Measurements from ENCODE around the gene MATN4.

- no peak for TF ChIP-seq POLR2A (IDR thresholded peaks at IDR 0.05)
- TF ChIP-seq, protein P1, sequence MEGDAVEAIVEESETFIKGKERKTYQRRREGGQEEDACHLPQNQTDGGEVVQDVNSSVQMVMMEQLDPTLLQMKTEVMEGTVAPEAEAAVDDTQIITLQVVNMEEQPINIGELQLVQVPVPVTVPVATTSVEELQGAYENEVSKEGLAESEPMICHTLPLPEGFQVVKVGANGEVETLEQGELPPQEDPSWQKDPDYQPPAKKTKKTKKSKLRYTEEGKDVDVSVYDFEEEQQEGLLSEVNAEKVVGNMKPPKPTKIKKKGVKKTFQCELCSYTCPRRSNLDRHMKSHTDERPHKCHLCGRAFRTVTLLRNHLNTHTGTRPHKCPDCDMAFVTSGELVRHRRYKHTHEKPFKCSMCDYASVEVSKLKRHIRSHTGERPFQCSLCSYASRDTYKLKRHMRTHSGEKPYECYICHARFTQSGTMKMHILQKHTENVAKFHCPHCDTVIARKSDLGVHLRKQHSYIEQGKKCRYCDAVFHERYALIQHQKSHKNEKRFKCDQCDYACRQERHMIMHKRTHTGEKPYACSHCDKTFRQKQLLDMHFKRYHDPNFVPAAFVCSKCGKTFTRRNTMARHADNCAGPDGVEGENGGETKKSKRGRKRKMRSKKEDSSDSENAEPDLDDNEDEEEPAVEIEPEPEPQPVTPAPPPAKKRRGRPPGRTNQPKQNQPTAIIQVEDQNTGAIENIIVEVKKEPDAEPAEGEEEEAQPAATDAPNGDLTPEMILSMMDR (IDR thresholded peaks at IDR 0.05) = no peak
Measured at GRCh38 chr20:45325371-45325770, 17.3 kb upstream of the MATN4 start.

Measured in adrenal gland (tissue), 5 donors.